WTC11 (cell line): ENCODE measurements around the gene CELF2. TPM values are rescaled to one million over a fixed set of nuclear protein-coding genes. Genes with fewer than 3 reads are reported as not detected.

ENCODE experiments used
- ATAC-seq: fragments of 200-7000 bp; cut with Tn5 transposase; 2 replicates; pipeline ENCODE4 v1.10.0; 2021; ENCODE audit warnings: mild to moderate bottlenecking, moderate library complexity
- CTCF ChIA-PET: fragments of 300-600 bp; sonication (Branson Sonifier 250); formaldehyde crosslinking; loops from one replicate; lab custom pipeline; 2021; ENCODE audit warnings: antibody characterized with exemption; lab: Charles Lee
- POLR2A ChIA-PET: fragments of 350-600 bp; sonication (Branson Sonifier 250); formaldehyde crosslinking; loops from one replicate; lab custom pipeline; 2021; ENCODE audit warnings: antibody characterized with exemption; lab: Charles Lee
- DNase-seq: peaks from one replicate; pipeline ENCODE4 v3.0.0; 2021; ENCODE audit warnings: low spot score
- H3K27ac Mint-ChIP-seq: 2 replicates; pipeline ENCODE4 v1.8.0; 2021; ENCODE audit warnings: mixed read lengths
- H3K27me3 Mint-ChIP-seq: 2 replicates; pipeline ENCODE4 v1.8.0; 2021; ENCODE audit warnings: low read depth, mild to moderate bottlenecking, moderate library complexity, mixed read lengths
- H3K36me3 Mint-ChIP-seq: 2 replicates; pipeline ENCODE4 v1.8.0; 2021; ENCODE audit warnings: mixed read lengths
- H3K4me1 Mint-ChIP-seq: 2 replicates; pipeline ENCODE4 v1.8.0; 2022; ENCODE audit warnings: mixed read lengths
- H3K4me3 Mint-ChIP-seq: 2 replicates; pipeline ENCODE4 v1.8.0; 2021; ENCODE audit warnings: mild to moderate bottlenecking, moderate library complexity, mixed read lengths
- H3K9me3 Mint-ChIP-seq: 2 replicates; pipeline ENCODE4 v1.8.0; 2021; ENCODE audit warnings: mixed read lengths
- FOXJ3 ChIP-seq: sonication (generic); formaldehyde crosslinking; IDR thresholded peaks from 2 replicates; pipeline ENCODE4 v1.9.0; 2021; ENCODE audit warnings: missing genetic modification reagents, mild to moderate bottlenecking, borderline replicate concordance
- FOXP1 ChIP-seq: sonication (generic); formaldehyde crosslinking; IDR thresholded peaks from 2 replicates; pipeline ENCODE4 v1.8.0; 2022; ENCODE audit warnings: missing genetic modification reagents, mild to moderate bottlenecking, moderate library complexity, borderline replicate concordance
- HMGA2 ChIP-seq: fragments of 250-450 bp; sonication (Bioruptor Pico); IDR thresholded peaks from 2 replicates; pipeline ENCODE4 v1.4.0; 2021; ENCODE audit warnings: mild to moderate bottlenecking, moderate library complexity
- JUN ChIP-seq: sonication (generic); formaldehyde crosslinking; IDR thresholded peaks from 2 replicates; pipeline ENCODE4 v1.8.0; 2023; ENCODE audit warnings: mild to moderate bottlenecking, missing genetic modification reagents
- MXD4 ChIP-seq: fragments of 250-450 bp; sonication (Bioruptor Pico); IDR thresholded peaks from 2 replicates; pipeline ENCODE4 v1.8.0; 2021; ENCODE audit warnings: mild to moderate bottlenecking, moderate library complexity, borderline replicate concordance
- NFATC4 ChIP-seq: fragments of 250-450 bp; sonication (Bioruptor Pico); IDR thresholded peaks from 2 replicates; pipeline ENCODE4 v1.9.0; 2021; ENCODE audit warnings: mild to moderate bottlenecking
- NR3C1 ChIP-seq: sonication (generic); formaldehyde crosslinking; conservative IDR thresholded peaks from 2 replicates; pipeline ENCODE4 v1.8.1; 2023; ENCODE audit warnings: low read depth, mild to moderate bottlenecking, missing genetic modification reagents
- SMAD4 ChIP-seq: sonication (generic); formaldehyde crosslinking; IDR thresholded peaks from 2 replicates; pipeline ENCODE4 v1.8.0; 2022; ENCODE audit warnings: mild to moderate bottlenecking, missing genetic modification reagents
- ZNF219 ChIP-seq: sonication (generic); formaldehyde crosslinking; IDR thresholded peaks from 2 replicates; pipeline ENCODE4 v1.8.0; 2023; ENCODE audit warnings: missing genetic modification reagents, mild to moderate bottlenecking, borderline replicate concordance
- ZNF263 ChIP-seq: sonication (generic); formaldehyde crosslinking; IDR thresholded peaks from 2 replicates; pipeline ENCODE4 v1.8.1; 2022; ENCODE audit warnings: low read depth, mild to moderate bottlenecking, moderate library complexity, missing genetic modification reagents
- ZNF671 ChIP-seq: fragments of 250-450 bp; sonication (Bioruptor Pico); IDR thresholded peaks from 2 replicates; pipeline ENCODE4 v1.8.0; 2021; ENCODE audit warnings: mild to moderate bottlenecking
- total RNA-seq: library from RNA; stranded (reverse); gene quantifications from 3 replicates; pipeline ENCODE4 v1.2.3, GENCODE V29; 2021
- TF ChIP-seq, protein P1 (sequence below): sonication (generic); formaldehyde crosslinking; IDR thresholded peaks from 2 replicates; pipeline ENCODE4 v1.8.1; 2023; ENCODE audit warnings: mild to moderate bottlenecking, missing genetic modification reagents
- TF ChIP-seq, protein P2 (sequence below): sonication (generic); formaldehyde crosslinking; IDR thresholded peaks from 2 replicates; pipeline ENCODE4 v1.8.1; 2022; ENCODE audit warnings: low read depth, mild to moderate bottlenecking, moderate library complexity, missing genetic modification reagents, borderline replicate concordance
- TF ChIP-seq, protein P3 (sequence below): fragments of 250-450 bp; sonication (Bioruptor Pico); IDR thresholded peaks from 2 replicates; pipeline ENCODE4 v1.8.0; 2021; ENCODE audit warnings: mild to moderate bottlenecking
- TF ChIP-seq, protein P4 (sequence below): sonication (generic); formaldehyde crosslinking; IDR thresholded peaks from 2 replicates; pipeline ENCODE4 v1.8.0; 2022; ENCODE audit warnings: missing genetic modification reagents
- TF ChIP-seq, protein P5 (sequence below): sonication (generic); formaldehyde crosslinking; IDR thresholded peaks from 2 replicates; pipeline ENCODE4 v1.8.0; 2023; ENCODE audit warnings: missing genetic modification reagents
- TF ChIP-seq, protein P6 (sequence below): sonication (generic); formaldehyde crosslinking; IDR thresholded peaks from 2 replicates; pipeline ENCODE4 v1.8.0; 2023; ENCODE audit warnings: mild to moderate bottlenecking, missing genetic modification reagents

Gene CELF2
- total RNA-seq, 1 experiment from 2014 or later = 24.6 TPM

DNA sequence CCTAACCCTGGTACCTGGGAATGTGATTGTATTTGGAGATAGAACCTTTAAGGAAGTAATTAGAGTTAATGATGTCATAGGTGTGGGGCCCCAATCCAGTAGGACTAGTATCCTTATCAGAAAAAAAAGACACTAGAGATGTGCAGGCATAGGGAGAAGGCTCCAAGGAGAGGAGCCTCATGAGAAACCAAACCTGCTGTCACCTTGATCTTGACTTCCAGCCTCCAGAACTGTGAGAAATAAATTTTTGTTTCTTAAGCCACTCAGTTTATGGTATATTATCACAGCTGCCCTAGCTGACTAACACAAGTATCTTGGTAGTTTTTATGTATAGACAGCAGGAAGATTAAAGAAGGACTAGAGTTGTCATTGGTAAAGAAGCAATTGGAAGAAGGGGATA is 23.9 kb upstream of the CELF2 start:
- ChIA-PET POLR2A (no interaction called here), CTCF (interaction anchor here (1.7 kb wide), 1 partner anchor 41 kb away, joined by 3 read pairs; no protein-coding TSS in a partner anchor)
- no peaks in the 10 kb centered on the region; the same call in 1 of the 2 replicates for H3K27me3 Mint-ChIP-seq
- no peak for TF ChIP-seq ZNF671 (CRISPR knock-in tag)
- H3K27ac Mint-ChIP-seq = no peak overlapping the region
- DNase-seq (no peak), ATAC-seq (no peak)
- peaks cover 6% of the 10 kb centered on the region; the same call in 1 of the 2 replicates for H3K36me3 Mint-ChIP-seq
- H3K4me3 Mint-ChIP-seq = no peak overlapping the region
- H3K9me3 Mint-ChIP-seq = peaks cover 40% of the 10 kb centered on the region
- no peaks in the 10 kb centered on the region for H3K4me1 Mint-ChIP-seq

DNA sequence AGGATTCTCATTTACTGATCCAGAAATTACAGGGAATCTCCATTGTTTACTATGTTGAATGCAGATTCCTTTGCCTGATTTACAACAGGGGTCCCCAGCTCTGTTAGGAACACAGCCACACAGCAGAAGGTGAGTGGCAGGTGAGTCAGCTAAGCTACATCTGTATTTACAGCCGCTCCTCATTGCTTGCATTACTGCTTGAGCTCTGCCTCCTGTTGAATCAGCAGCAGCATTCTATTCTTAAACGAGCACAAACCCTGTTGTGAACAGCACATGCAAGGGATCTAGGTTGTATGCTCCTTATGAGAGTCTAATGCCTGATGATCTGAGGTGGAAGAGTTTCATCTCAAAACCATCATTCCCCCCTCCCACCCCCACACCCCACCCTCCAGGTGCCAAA is 23.3 kb upstream of the CELF2 start:
- Mint-ChIP-seq H3K27ac (no peak overlapping the region), H3K36me3 (peaks cover 6% of the 10 kb centered on the region; the same call in 1 of the 2 replicates), H3K4me3 (no peak overlapping the region), H3K9me3 (peaks cover 40% of the 10 kb centered on the region), H3K4me1 (no peaks in the 10 kb centered on the region), H3K27me3 (no peaks in the 10 kb centered on the region; the same call in 1 of the 2 replicates)
- ATAC-seq (no peak), DNase-seq (no peak)
- POLR2A ChIA-PET = no interaction called here
- CTCF ChIA-PET = interaction anchor here (1.7 kb wide), 1 partner anchor 40 kb away, joined by 3 read pairs; no protein-coding TSS in a partner anchor
- TF ChIP-seq, protein P1, sequence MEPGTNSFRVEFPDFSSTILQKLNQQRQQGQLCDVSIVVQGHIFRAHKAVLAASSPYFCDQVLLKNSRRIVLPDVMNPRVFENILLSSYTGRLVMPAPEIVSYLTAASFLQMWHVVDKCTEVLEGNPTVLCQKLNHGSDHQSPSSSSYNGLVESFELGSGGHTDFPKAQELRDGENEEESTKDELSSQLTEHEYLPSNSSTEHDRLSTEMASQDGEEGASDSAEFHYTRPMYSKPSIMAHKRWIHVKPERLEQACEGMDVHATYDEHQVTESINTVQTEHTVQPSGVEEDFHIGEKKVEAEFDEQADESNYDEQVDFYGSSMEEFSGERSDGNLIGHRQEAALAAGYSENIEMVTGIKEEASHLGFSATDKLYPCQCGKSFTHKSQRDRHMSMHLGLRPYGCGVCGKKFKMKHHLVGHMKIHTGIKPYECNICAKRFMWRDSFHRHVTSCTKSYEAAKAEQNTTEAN = no peak
- TF ChIP-seq JUN = no peak
- TF ChIP-seq MXD4 = no peak
- TF ChIP-seq, protein P2, sequence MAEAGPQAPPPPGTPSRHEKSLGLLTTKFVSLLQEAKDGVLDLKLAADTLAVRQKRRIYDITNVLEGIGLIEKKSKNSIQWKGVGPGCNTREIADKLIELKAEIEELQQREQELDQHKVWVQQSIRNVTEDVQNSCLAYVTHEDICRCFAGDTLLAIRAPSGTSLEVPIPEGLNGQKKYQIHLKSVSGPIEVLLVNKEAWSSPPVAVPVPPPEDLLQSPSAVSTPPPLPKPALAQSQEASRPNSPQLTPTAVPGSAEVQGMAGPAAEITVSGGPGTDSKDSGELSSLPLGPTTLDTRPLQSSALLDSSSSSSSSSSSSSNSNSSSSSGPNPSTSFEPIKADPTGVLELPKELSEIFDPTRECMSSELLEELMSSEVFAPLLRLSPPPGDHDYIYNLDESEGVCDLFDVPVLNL = no peak
- TF ChIP-seq HMGA2 (CRISPR knock-in tag) = no peak
- TF ChIP-seq FOXP1 (CRISPR knock-in tag) = no peak
- no peak for TF ChIP-seq ZNF671 (CRISPR knock-in tag)
- TF ChIP-seq, protein P3, sequence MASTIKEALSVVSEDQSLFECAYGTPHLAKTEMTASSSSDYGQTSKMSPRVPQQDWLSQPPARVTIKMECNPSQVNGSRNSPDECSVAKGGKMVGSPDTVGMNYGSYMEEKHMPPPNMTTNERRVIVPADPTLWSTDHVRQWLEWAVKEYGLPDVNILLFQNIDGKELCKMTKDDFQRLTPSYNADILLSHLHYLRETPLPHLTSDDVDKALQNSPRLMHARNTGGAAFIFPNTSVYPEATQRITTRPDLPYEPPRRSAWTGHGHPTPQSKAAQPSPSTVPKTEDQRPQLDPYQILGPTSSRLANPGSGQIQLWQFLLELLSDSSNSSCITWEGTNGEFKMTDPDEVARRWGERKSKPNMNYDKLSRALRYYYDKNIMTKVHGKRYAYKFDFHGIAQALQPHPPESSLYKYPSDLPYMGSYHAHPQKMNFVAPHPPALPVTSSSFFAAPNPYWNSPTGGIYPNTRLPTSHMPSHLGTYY = no peak
- TF ChIP-seq, protein P4, sequence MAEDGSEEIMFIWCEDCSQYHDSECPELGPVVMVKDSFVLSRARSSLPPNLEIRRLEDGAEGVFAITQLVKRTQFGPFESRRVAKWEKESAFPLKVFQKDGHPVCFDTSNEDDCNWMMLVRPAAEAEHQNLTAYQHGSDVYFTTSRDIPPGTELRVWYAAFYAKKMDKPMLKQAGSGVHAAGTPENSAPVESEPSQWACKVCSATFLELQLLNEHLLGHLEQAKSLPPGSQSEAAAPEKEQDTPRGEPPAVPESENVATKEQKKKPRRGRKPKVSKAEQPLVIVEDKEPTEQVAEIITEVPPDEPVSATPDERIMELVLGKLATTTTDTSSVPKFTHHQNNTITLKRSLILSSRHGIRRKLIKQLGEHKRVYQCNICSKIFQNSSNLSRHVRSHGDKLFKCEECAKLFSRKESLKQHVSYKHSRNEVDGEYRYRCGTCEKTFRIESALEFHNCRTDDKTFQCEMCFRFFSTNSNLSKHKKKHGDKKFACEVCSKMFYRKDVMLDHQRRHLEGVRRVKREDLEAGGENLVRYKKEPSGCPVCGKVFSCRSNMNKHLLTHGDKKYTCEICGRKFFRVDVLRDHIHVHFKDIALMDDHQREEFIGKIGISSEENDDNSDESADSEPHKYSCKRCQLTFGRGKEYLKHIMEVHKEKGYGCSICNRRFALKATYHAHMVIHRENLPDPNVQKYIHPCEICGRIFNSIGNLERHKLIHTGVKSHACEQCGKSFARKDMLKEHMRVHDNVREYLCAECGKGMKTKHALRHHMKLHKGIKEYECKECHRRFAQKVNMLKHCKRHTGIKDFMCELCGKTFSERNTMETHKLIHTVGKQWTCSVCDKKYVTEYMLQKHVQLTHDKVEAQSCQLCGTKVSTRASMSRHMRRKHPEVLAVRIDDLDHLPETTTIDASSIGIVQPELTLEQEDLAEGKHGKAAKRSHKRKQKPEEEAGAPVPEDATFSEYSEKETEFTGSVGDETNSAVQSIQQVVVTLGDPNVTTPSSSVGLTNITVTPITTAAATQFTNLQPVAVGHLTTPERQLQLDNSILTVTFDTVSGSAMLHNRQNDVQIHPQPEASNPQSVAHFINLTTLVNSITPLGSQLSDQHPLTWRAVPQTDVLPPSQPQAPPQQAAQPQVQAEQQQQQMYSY = no peak
- TF ChIP-seq ZNF263 (CRISPR knock-in tag) = no peak
- no peak for TF ChIP-seq FOXJ3 (CRISPR knock-in tag)
- TF ChIP-seq SMAD4 (CRISPR knock-in tag) = no peak
- TF ChIP-seq, protein P5, sequence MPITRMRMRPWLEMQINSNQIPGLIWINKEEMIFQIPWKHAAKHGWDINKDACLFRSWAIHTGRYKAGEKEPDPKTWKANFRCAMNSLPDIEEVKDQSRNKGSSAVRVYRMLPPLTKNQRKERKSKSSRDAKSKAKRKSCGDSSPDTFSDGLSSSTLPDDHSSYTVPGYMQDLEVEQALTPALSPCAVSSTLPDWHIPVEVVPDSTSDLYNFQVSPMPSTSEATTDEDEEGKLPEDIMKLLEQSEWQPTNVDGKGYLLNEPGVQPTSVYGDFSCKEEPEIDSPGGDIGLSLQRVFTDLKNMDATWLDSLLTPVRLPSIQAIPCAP (CRISPR knock-in tag) = no peak
- TF ChIP-seq ZNF219 (CRISPR knock-in tag) = no peak

DNA sequence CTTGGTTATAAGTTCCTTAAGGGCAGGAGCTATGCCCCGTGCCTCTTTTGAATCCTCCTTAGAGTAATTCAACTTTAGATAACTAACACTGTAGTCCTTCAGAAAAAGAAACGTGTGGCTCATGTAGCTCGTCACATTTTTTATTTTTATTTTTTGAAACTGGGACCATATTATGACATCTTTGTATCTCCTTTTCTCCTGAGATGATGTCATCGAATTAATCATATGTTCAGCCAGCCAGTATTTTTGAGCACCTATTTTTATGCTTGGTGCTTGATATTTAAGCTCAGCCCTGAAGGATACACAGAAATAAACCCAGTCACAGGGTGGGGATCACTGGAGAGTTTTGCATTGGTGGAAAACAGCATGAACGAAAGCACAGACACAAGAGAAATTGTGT is 22.6 kb upstream of the CELF2 start:
- Mint-ChIP-seq H3K4me1 (no peaks in the 10 kb centered on the region), H3K27ac (no peak overlapping the region), H3K27me3 (no peaks in the 10 kb centered on the region; the same call in 1 of the 2 replicates), H3K9me3 (peaks cover 40% of the 10 kb centered on the region), H3K36me3 (peaks cover 6% of the 10 kb centered on the region; the same call in 1 of the 2 replicates), H3K4me3 (no peak overlapping the region)
- ChIA-PET POLR2A (interaction anchor here (0.6 kb wide), 1 partner anchor 59 kb away, joined by 3 read pairs; no protein-coding TSS in a partner anchor), CTCF (no interaction called here)
- DNase-seq (no peak), ATAC-seq (no peak)
- TF ChIP-seq NFATC4 (CRISPR knock-in tag) (no peak), NR3C1 (CRISPR knock-in tag) (no peak)
- TF ChIP-seq, protein P6, sequence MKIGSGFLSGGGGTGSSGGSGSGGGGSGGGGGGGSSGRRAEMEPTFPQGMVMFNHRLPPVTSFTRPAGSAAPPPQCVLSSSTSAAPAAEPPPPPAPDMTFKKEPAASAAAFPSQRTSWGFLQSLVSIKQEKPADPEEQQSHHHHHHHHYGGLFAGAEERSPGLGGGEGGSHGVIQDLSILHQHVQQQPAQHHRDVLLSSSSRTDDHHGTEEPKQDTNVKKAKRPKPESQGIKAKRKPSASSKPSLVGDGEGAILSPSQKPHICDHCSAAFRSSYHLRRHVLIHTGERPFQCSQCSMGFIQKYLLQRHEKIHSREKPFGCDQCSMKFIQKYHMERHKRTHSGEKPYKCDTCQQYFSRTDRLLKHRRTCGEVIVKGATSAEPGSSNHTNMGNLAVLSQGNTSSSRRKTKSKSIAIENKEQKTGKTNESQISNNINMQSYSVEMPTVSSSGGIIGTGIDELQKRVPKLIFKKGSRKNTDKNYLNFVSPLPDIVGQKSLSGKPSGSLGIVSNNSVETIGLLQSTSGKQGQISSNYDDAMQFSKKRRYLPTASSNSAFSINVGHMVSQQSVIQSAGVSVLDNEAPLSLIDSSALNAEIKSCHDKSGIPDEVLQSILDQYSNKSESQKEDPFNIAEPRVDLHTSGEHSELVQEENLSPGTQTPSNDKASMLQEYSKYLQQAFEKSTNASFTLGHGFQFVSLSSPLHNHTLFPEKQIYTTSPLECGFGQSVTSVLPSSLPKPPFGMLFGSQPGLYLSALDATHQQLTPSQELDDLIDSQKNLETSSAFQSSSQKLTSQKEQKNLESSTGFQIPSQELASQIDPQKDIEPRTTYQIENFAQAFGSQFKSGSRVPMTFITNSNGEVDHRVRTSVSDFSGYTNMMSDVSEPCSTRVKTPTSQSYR = no peak
- TF ChIP-seq, protein P5 (CRISPR knock-in tag) = no peak
